ENCODE data around the gene UGT1A10. TPM values are rescaled to one million over a fixed set of nuclear protein-coding genes. Genes with fewer than 3 reads are reported as not detected.

UGT1A10 gene
- total RNA-seq, 1 experiment from 2014 or later: not detected

- Histone ChIP-seq H3K4me3 (replicated peaks in 1 of 2; ENCODE audit: low read depth in 1 of 2, low read length in 2 of 2) (no peak overlapping the region), H3K27me3 (ENCODE audit: insufficient read depth, low read length) (no peaks in the 10 kb centered on the region), H3K79me2 (ENCODE audit: insufficient read depth, low read length) (no peaks in the 10 kb centered on the region), H2AFZ (ENCODE audit: low read depth, low read length, poor library complexity, severe bottlenecking) (no peak overlapping the region), H3K9me2 (ENCODE audit: insufficient read depth) (no peaks in the 10 kb centered on the region), H3K9ac (ENCODE audit: low read length) (no peak overlapping the region), H3K27ac (ENCODE audit: low read depth, low read length) (no peak overlapping the region), H3K4me2 (ENCODE audit: low read length) (no peak overlapping the region), H3K9me3 (ENCODE audit: control insufficient read depth in 1 of 2, insufficient read depth in 1 of 2, low read depth in 1 of 2, low read length in 2 of 2) (no peaks in the 10 kb centered on the region), H3K36me3 (ENCODE audit: control insufficient read depth in 1 of 2, insufficient read depth in 2 of 2, low read length in 2 of 2) (no peaks in the 10 kb centered on the region), H4K20me1 (ENCODE audit: insufficient read depth) (no peaks in the 10 kb centered on the region), H3K4me1 (ENCODE audit: control insufficient read depth in 1 of 2, insufficient read depth in 2 of 2, low read length in 2 of 2) (peaks cover 5 to 9% of the 10 kb centered on the region in 2 experiments; a peak in 3 of 4 replicates)
- no peak for ATAC-seq
- POLR2A ChIA-PET: no interaction called here
- RAD21 ChIA-PET (ENCODE audit: low non-redundant PET in 1 of 2, low total read pairs in 2 of 2, uncharacterized antibody in 2 of 2, unreplicated experiment in 2 of 2): no interaction called here
- no peak for DNase-seq (ENCODE audit: low read depth, low spot score)
- no TSS peak for BruUV-seq (replicated peaks)
- CTCF ChIA-PET: no interaction called here
- intact Hi-C loops (cut with micrococcal nuclease): no loop called here
- TF ChIP-seq JUND (IDR thresholded peaks at IDR 0.05): no peak
Measured at GRCh38 chr2:233799716-233800115, 163.5 kb downstream of the UGT1A10 start.

- Histone ChIP-seq H3K4me2 (ENCODE audit: low read length) (no peak overlapping the region), H4K20me1 (ENCODE audit: insufficient read depth) (no peaks in the 10 kb centered on the region), H3K4me3 (replicated peaks in 1 of 2; ENCODE audit: low read depth in 1 of 2, low read length in 2 of 2) (no peak overlapping the region), H3K9me3 (ENCODE audit: control insufficient read depth in 1 of 2, insufficient read depth in 1 of 2, low read depth in 1 of 2, low read length in 2 of 2) (no peaks in the 10 kb centered on the region), H3K9ac (ENCODE audit: low read length) (no peak overlapping the region), H3K27me3 (ENCODE audit: insufficient read depth, low read length) (no peaks in the 10 kb centered on the region), H3K4me1 (ENCODE audit: control insufficient read depth in 1 of 2, insufficient read depth in 2 of 2, low read length in 2 of 2) (peaks cover 5 to 9% of the 10 kb centered on the region in 2 experiments; a peak in 3 of 4 replicates), H3K9me2 (ENCODE audit: insufficient read depth) (no peaks in the 10 kb centered on the region), H3K79me2 (ENCODE audit: insufficient read depth, low read length) (no peaks in the 10 kb centered on the region), H3K36me3 (ENCODE audit: control insufficient read depth in 1 of 2, insufficient read depth in 2 of 2, low read length in 2 of 2) (no peaks in the 10 kb centered on the region), H3K27ac (ENCODE audit: low read depth, low read length) (no peak overlapping the region), H2AFZ (ENCODE audit: low read depth, low read length, poor library complexity, severe bottlenecking) (no peak overlapping the region)
- no peak for DNase-seq (ENCODE audit: low read depth, low spot score)
- TF ChIP-seq YY1 (IDR thresholded peaks at IDR 0.05; ENCODE audit: extremely low read depth, insufficient replicate concordance, low read depth, low read length) (no peak), ZNF274 (IDR thresholded peaks at IDR 0.05; ENCODE audit: low read depth, low read length) (no peak), EZH2 (IDR thresholded peaks at IDR 0.05) (no peak), CTCF (IDR thresholded peaks at IDR 0.05 in 2 of 3, conservative IDR thresholded peaks at IDR 0.05 in 1 of 3; ENCODE audit: borderline replicate concordance in 1 of 3, insufficient read depth in 1 of 3, low read depth in 2 of 3, low read length in 2 of 3) (no peak), POLR2A (IDR thresholded peaks at IDR 0.05; ENCODE audit: borderline replicate concordance, extremely low read depth, insufficient read depth, insufficient read length) (no peak), TCF7L2 (IDR thresholded peaks at IDR 0.05; ENCODE audit: borderline replicate concordance, extremely low read depth, insufficient read depth, insufficient read length) (no peak), ATF3 (IDR thresholded peaks at IDR 0.05) (no peak), EZH2phosphoT487 (IDR thresholded peaks at IDR 0.05; ENCODE audit: borderline replicate concordance) (no peak), POLR2AphosphoS5 (IDR thresholded peaks at IDR 0.05; ENCODE audit: low read depth, low read length) (no peak), JUND (IDR thresholded peaks at IDR 0.05) (no peak), ZFX (IDR thresholded peaks at IDR 0.05) (no peak)
- ATAC-seq: no peak
- BruUV-seq (replicated peaks): no TSS peak
- ChIA-PET RAD21 (ENCODE audit: low non-redundant PET in 1 of 2, low total read pairs in 2 of 2, uncharacterized antibody in 2 of 2, unreplicated experiment in 2 of 2) (no interaction called here), POLR2A (no interaction called here), CTCF (no interaction called here)
- intact Hi-C loops (cut with micrococcal nuclease): no loop called here
Measured at GRCh38 chr2:233800208-233800607, 164.0 kb downstream of the UGT1A10 start.

All from HCT116 (cell line).